Activated T-helper 1 cell treated with anti-CD3 and anti-CD28 coated beads, Interleukin-2, amount 50 U/mL, for 16 hours (primary cell): Measurements from ENCODE around the gene SLC17A3.

Experiments used
- DNase-seq, 2 donors: peaks; one replicate each; pipeline ENCODE4 v3.0.0-alpha.2; 2020; ENCODE audit warnings: low read depth in 1 of 2, low spot score in 1 of 2

SLC17A3 gene

GRCh38 chr6:25842526-25842925 is 31.5 kb downstream of the SLC17A3 start:
- no peak for DNase-seq

GRCh38 chr6:25835442-25836283 is 38.4 kb downstream of the SLC17A3 start:
- DNase-seq = no peak

- DNase-seq = no peak
Measured at GRCh38 chr6:25834950-25835349, 39.1 kb downstream of the SLC17A3 start.

- DNase-seq = no peak
Measured at GRCh38 chr6:25833136-25833535, 40.9 kb downstream of the SLC17A3 start.

GRCh38 chr6:25832670-25833069 is 41.4 kb downstream of the SLC17A3 start:
- no peak for DNase-seq

GRCh38 chr6:25832307-25832662 is 41.8 kb downstream of the SLC17A3 start:
- no peak for DNase-seq

- no peak for DNase-seq
Measured at GRCh38 chr6:25831532-25832306, 42.3 kb downstream of the SLC17A3 start, which contains the start of gene SLC17A1. Gene SLC17A1, minus strand, starts transcription at chr6:25832052. Its CDS starts 1,495 bp downstream, at chr6:25830557.

GRCh38 chr6:25830458-25830857 is 43.6 kb downstream of the SLC17A3 start:
- DNase-seq = no peak

GRCh38 chr6:25829375-25829774 is 44.7 kb downstream of the SLC17A3 start:
- no peak for DNase-seq

GRCh38 chr6:25821341-25821740 is 52.7 kb downstream of the SLC17A3 start:
- DNase-seq = no peak

- DNase-seq = no peak
Measured at GRCh38 chr6:25816252-25816651, 57.8 kb downstream of the SLC17A3 start.

- no peak for DNase-seq
Measured at GRCh38 chr6:25815194-25815593, 58.8 kb downstream of the SLC17A3 start.

- no peak for DNase-seq
Measured at GRCh38 chr6:25804804-25805203, 69.2 kb downstream of the SLC17A3 start.

- no peak for DNase-seq
Measured at GRCh38 chr6:25801436-25801835, 72.6 kb downstream of the SLC17A3 start.
